CD14-positive monocyte (primary cell): Measurements from ENCODE around the gene KRTAP16-1. TPM values are rescaled to one million over a fixed set of nuclear protein-coding genes. Genes with fewer than 3 reads are reported as not detected.

Experiments used
- DNase-seq, 3 donors: peaks; one replicate each; pipeline ENCODE4 v3.0.0-alpha.2; 2011 to 2022
- H2AFZ ChIP-seq: 2 replicates; pipeline ENCODE4 v1.6.0; 2012; ENCODE audit warnings: mild to moderate bottlenecking, low read depth, low read length, inconsistent platforms; ENCODE audit not compliant: insufficient read depth, poor library complexity, severe bottlenecking
- H3K27ac ChIP-seq, 2 donors: 1 replicate in 1 of 2; 2 replicates in 1 of 2; pipeline ENCODE4 v1.5.1; 2012 to 2013; ENCODE audit warnings: low read length in 2 of 2, control low read depth in 1 of 2, inconsistent platforms in 1 of 2, low read depth in 1 of 2, mild to moderate bottlenecking in 1 of 2
- H3K27me3 ChIP-seq, 2 donors: one replicate each; pipeline versions ENCODE4 v1.6.0 to v1.6.1; 2011 to 2013; ENCODE audit warnings: low read length in 2 of 2; ENCODE audit not compliant: control insufficient read depth in 2 of 2, insufficient read depth in 2 of 2
- H3K36me3 ChIP-seq, 2 donors: replicated peaks in 1 of 2; 1 replicate in 1 of 2; 2 replicates in 1 of 2; pipeline versions ENCODE4 v1.5.1 to v1.6.1; 2012 to 2013; ENCODE audit warnings: low read length in 2 of 2, control low read depth in 1 of 2, inconsistent platforms in 1 of 2, mild to moderate bottlenecking in 1 of 2; ENCODE audit not compliant: insufficient read depth in 2 of 2, control insufficient read depth in 1 of 2
- H3K4me1 ChIP-seq, 2 donors: 1 replicate in 1 of 2; 2 replicates in 1 of 2; pipeline versions ENCODE4 v1.5.1 to v1.6.1; 2012 to 2013; ENCODE audit warnings: low read length in 2 of 2, control low read depth in 1 of 2, inconsistent platforms in 1 of 2, mild to moderate bottlenecking in 1 of 2, moderate library complexity in 1 of 2; ENCODE audit not compliant: insufficient read depth in 2 of 2, control insufficient read depth in 1 of 2
- H3K4me2 ChIP-seq: replicated peaks from 2 replicates; pipeline ENCODE3; 2012; ENCODE audit warnings: low read length, moderate library complexity, mild to moderate bottlenecking; ENCODE audit not compliant: poor library complexity, severe bottlenecking; ENCODE audit errors: extremely low read depth
- H3K4me3 ChIP-seq, 3 experiments: fragments of 200-600 bp in 1 of 3; sonication (generic) in 1 of 3; replicated peaks in 1 of 3; 1 replicate in 2 of 3; 2 replicates in 1 of 3; pipeline ENCODE4 v1.5.1; 2011 to 2013; ENCODE audit warnings: low read length in 3 of 3, mild to moderate bottlenecking in 3 of 3, control low read depth in 2 of 3, low read depth in 2 of 3, inconsistent platforms in 1 of 3, moderate library complexity in 1 of 3
- H3K79me2 ChIP-seq: 2 replicates; pipeline ENCODE4 v1.6.0; 2012; ENCODE audit warnings: mild to moderate bottlenecking, control low read depth, inconsistent platforms, low read length, moderate library complexity; ENCODE audit not compliant: insufficient read depth
- H3K9ac ChIP-seq: 2 replicates; pipeline ENCODE4 v1.6.0; 2017; ENCODE audit warnings: low read length, mild to moderate bottlenecking; ENCODE audit not compliant: insufficient read depth, poor library complexity, severe bottlenecking
- H3K9me3 ChIP-seq, 2 donors: replicated peaks in 1 of 2; 1 replicate in 1 of 2; 2 replicates in 1 of 2; pipeline versions ENCODE4 v1.5.1 to v1.6.1; 2012 to 2013; ENCODE audit warnings: low read length in 2 of 2, control low read depth in 1 of 2; ENCODE audit not compliant: control insufficient read depth in 1 of 2, insufficient read depth in 1 of 2
- H4K20me1 ChIP-seq: 2 replicates; pipeline ENCODE4 v1.6.0; 2012; ENCODE audit warnings: mild to moderate bottlenecking, low read length, control low read depth, moderate library complexity; ENCODE audit not compliant: insufficient read depth
- H3K27ac Mint-ChIP-seq, 7 donors: one replicate each; pipeline ENCODE4 v1.8.0; 2020; ENCODE audit warnings: mild to moderate bottlenecking in 7 of 7, mixed read lengths in 7 of 7, moderate library complexity in 6 of 7, inconsistent platforms in 2 of 7
- H3K27me3 Mint-ChIP-seq, 3 donors: one replicate each; pipeline ENCODE4 v1.8.0; 2021 to 2022; ENCODE audit warnings: low read depth in 3 of 3, mild to moderate bottlenecking in 3 of 3, mixed read lengths in 3 of 3, moderate library complexity in 3 of 3, inconsistent platforms in 1 of 3
- H3K36me3 Mint-ChIP-seq, 2 donors: one replicate each; pipeline ENCODE4 v1.8.0; 2020; ENCODE audit warnings: mixed read lengths in 2 of 2, inconsistent platforms in 1 of 2, mild to moderate bottlenecking in 1 of 2
- H3K4me1 Mint-ChIP-seq: one replicate; pipeline ENCODE4 v1.8.0; 2020; ENCODE audit warnings: mild to moderate bottlenecking, mixed read lengths
- H3K4me3 Mint-ChIP-seq, 2 donors: one replicate each; pipeline ENCODE4 v1.8.0; 2020; ENCODE audit warnings: mild to moderate bottlenecking in 2 of 2, mixed read lengths in 2 of 2, moderate library complexity in 1 of 2
- H3K9me3 Mint-ChIP-seq, 7 donors: one replicate each; pipeline ENCODE4 v1.8.0; 2020 to 2022; ENCODE audit warnings: mixed read lengths in 7 of 7, mild to moderate bottlenecking in 6 of 7, moderate library complexity in 6 of 7, inconsistent platforms in 2 of 7
- CTCF ChIP-seq: fragments of 200-600 bp; IDR thresholded peaks from one replicate; pipeline ENCODE4 v1.8.0; 2022; ENCODE audit warnings: antibody characterized with exemption, mild to moderate bottlenecking
- WGBS: methylation state at CpG from one replicate; pipeline ENCODE4 v1.1.5; 2013; ENCODE audit warnings: missing lambda C conversion rate; ENCODE audit not compliant: insufficient coverage; 5-methylcytosine and 5-hydroxymethylcytosine counted together
- intact Hi-C, 2 donors: fragments of 100-400 bp; cut with micrococcal nuclease; formaldehyde crosslinking; loops; one replicate each; pipeline versions ENCODE4 v1.15.0 to v1.15.1; 2023
- polyA plus RNA-seq, 3 donors: library from polyadenylated mRNA; depleted of rRNA in 1 of 3; unstranded in 2 of 3; stranded (reverse) in 1 of 3; fragments of 300-500 nt in 2 of 3; fragments of >200 nt in 1 of 3; fragmentation: Illumina TruSeq in 2 of 3; gene quantifications; 1 replicate in 2 of 3; 2 replicates in 1 of 3; pipeline ENCODE4 v1.2.3, GENCODE V29; 2012 to 2021

The KRTAP16-1 gene
- polyA plus RNA-seq, 3 donors = not detected

- H3K4me3 Mint-ChIP-seq = no peak overlapping the region
- Histone ChIP-seq H3K79me2 (no peaks in the 10 kb centered on the region), H3K4me1 (no peaks in the 10 kb centered on the region), H4K20me1 (no peaks in the 10 kb centered on the region), H3K9me3 (no peaks in the 10 kb centered on the region), H3K27me3 (peaks cover 0 to 6% of the 10 kb centered on the region in 2 donors), H3K36me3 (no peaks in the 10 kb centered on the region), H3K4me3 (no peak overlapping the region), H2AFZ (no peak overlapping the region), H3K27ac (no peak overlapping the region), H3K4me2 (no peak overlapping the region), H3K9ac (no peak overlapping the region)
- H3K27me3 Mint-ChIP-seq = peaks cover 7 to 14% (median 9%) of the 10 kb centered on the region in 3 donors
- no peak overlapping the region for H3K27ac Mint-ChIP-seq
- WGBS = 92% methylated on average over 2 of the region's 3 CpGs
- H3K4me1 Mint-ChIP-seq = no peaks in the 10 kb centered on the region
- no peak for TF ChIP-seq CTCF
- DNase-seq = no peak
- peaks cover 0 to 3% (median 0%) of the 10 kb centered on the region in 7 donors for H3K9me3 Mint-ChIP-seq
- no peaks in the 10 kb centered on the region for H3K36me3 Mint-ChIP-seq
- intact Hi-C loops = no loop called here
Observed at GRCh38 chr17:41264599-41264998, 44.5 kb downstream of the KRTAP16-1 start.

- H3K9ac ChIP-seq = no peak overlapping the region
- no peak overlapping the region for H3K4me2 ChIP-seq
- intact Hi-C loops = no loop called here
- H3K79me2 ChIP-seq = no peaks in the 10 kb centered on the region
- no peak for TF ChIP-seq CTCF
- H3K4me3 ChIP-seq = no peak overlapping the region
- no peaks in the 10 kb centered on the region for H4K20me1 ChIP-seq
- Mint-ChIP-seq H3K27ac (no peak overlapping the region), H3K4me3 (no peak overlapping the region), H3K36me3 (no peaks in the 10 kb centered on the region), H3K4me1 (no peaks in the 10 kb centered on the region), H3K27me3 (peaks cover 7 to 14% (median 9%) of the 10 kb centered on the region in 3 donors), H3K9me3 (peaks cover 0 to 3% (median 0%) of the 10 kb centered on the region in 7 donors)
- no peak overlapping the region for H3K27ac ChIP-seq
- no peaks in the 10 kb centered on the region for H3K36me3 ChIP-seq
- DNase-seq = no peak
- H3K9me3 ChIP-seq = no peaks in the 10 kb centered on the region
- H2AFZ ChIP-seq = no peak overlapping the region
- WGBS = 83% methylated on average over 1 of the region's 2 CpGs
- peaks cover 0 to 6% of the 10 kb centered on the region in 2 donors for H3K27me3 ChIP-seq
- H3K4me1 ChIP-seq = no peaks in the 10 kb centered on the region
Observed at GRCh38 chr17:41263212-41263611, 45.9 kb downstream of the KRTAP16-1 start.
